Stimulated activated CD8-positive, alpha-beta memory T cell treated with anti-CD3 and anti-CD28 coated beads, Interleukin-12 subunit alpha, Interleukin-12 subunit beta, amount 100 ng/mL, for 1 hour (primary cell): ENCODE measurements around the gene DYNLL2.
"Not testable (repeated sequence)": the region's sequence is repeated elsewhere in the genome, so short reads cannot be mapped to it uniquely, and the experiment has no call there.

Experiments used
- DNase-seq: peaks from one replicate; pipeline ENCODE4 v3.0.0-alpha.2; 2020; ENCODE audit warnings: low read depth

DYNLL2 gene

DNA sequence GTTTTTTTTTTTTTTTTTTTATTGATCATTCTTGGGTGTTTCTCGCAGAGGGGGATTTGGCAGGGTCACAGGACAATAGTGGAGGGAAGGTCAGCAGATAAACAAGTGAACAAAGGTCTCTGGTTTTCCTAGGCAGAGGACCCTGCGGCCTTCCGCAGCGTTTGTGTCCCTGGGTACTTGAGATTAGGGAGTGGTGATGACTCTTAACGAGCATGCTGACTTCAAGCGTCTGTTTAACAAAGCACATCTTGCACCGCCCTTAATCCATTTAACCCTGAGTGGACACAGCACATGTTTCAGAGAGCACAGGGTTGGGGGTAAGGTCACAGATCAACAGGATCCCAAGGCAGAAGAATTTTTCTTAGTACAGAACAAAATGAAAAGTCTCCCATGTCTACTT lies 10.0 kb upstream of the DYNLL2 start:
- not testable (repeated sequence) for DNase-seq

DNA sequence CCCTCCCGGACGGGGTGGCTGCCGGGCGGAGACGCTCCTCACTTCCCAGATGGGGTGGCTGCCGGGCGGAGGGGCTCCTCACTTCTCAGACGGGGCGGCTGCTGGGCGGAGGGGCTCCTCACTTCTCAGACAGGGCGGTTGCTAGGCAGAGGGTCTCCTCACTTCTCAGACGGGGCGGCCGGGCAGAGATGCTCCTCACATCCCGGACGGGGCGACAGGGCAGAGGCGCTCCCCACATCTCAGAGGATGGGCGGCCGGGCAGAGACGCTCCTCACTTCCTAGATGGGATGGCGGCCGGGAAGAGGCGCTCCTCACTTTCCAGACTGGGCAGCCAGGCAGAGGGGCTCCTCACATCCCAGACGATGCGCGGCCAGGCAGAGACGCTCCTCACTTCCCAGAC lies 8.8 kb upstream of the DYNLL2 start:
- not testable (repeated sequence) for DNase-seq

DNA sequence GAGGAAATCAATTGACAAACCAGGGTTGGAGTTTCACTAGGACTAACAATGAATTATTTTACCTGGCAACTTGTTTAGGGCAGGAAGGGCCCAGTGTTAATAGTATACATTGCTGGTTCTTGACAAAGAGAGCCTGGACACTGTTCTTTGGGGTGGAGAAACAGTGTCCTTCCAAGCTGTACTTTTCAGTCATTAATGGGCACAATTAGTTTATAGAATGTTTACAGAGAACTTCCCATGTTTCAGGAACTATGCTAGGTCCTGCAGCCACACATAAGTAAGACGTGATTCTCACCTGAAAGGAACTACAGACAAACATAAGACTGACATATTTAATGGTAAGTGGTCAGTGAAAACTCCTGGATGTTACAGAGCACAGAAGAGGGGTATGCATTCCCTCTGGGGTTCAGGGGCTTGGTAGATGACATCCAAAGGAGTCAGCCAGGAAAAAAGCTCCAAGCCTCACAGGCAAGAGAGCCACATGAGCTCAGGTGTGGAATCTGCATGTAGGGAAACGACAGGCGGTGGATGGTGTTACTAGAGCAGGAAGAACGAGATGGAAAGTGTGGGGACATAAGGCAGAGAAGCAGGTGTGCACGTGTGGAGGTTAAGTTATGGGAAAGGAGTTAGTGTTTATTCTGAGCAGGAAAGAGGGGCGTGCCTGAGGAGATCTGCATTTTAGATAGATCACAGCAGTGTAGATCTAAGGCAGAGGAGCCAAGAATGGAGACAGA lies 3.8 kb upstream of the DYNLL2 start:
- no peak for DNase-seq

DNA sequence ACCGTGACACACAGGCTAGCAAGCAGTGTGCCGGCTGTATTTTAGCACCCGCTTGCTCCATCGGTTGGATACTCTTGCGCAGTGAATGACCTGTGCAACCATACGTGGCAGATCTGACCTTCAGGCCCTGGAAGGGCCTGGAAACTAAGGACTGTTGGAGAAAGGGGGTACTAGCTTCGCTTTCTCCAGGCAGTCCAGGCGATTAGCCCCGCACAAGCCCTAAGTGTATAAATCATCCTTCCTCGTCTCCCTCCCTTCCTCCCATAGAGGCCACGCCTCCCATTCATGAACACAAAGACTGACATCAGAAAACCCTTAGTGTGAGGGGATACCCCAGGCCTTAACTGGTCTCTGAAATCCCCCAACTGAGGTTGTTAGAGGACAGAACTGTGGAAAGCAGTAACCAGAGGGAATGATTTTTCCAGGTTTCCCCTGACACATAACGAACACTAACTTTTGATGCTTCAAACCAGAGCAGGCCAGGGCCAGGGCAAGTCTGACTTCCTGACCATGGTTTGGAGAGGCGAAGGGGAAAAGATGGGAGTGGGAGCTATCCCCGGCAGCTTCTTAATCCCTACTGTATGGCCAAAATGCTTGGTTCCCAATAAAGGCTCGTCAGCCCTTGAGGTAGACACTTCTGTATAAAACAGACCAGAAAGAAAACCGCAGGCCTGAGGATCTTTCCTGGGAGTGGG lies 1.4 kb upstream of the DYNLL2 start:
- no peak for DNase-seq

DNA sequence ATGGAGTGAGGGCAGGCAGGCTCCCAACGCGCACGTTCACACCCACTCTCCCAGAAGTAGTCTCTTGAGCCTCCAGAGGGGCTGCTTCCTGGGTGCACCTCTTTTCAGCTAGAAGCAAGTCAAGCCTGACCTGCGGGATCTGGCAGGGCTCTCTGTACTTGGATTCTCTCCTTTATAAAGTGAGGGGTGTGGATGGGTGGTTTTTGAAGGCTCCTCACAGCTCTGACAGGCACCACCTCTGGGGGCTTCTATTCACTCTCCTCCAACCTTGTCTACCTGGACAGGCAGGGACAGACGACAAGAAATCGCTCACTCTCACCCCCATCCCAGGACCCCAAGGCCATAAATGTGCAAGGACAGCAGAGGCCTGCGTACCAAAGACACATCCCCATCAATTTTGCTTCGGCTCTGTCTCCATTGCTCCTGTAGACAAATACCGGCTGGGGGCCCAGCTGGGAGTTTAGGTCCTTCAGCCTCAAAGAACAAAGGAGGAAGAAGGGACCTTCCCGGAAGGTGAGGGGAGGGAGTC lies 814 bp upstream of the DYNLL2 start:
- no peak for DNase-seq

DNA sequence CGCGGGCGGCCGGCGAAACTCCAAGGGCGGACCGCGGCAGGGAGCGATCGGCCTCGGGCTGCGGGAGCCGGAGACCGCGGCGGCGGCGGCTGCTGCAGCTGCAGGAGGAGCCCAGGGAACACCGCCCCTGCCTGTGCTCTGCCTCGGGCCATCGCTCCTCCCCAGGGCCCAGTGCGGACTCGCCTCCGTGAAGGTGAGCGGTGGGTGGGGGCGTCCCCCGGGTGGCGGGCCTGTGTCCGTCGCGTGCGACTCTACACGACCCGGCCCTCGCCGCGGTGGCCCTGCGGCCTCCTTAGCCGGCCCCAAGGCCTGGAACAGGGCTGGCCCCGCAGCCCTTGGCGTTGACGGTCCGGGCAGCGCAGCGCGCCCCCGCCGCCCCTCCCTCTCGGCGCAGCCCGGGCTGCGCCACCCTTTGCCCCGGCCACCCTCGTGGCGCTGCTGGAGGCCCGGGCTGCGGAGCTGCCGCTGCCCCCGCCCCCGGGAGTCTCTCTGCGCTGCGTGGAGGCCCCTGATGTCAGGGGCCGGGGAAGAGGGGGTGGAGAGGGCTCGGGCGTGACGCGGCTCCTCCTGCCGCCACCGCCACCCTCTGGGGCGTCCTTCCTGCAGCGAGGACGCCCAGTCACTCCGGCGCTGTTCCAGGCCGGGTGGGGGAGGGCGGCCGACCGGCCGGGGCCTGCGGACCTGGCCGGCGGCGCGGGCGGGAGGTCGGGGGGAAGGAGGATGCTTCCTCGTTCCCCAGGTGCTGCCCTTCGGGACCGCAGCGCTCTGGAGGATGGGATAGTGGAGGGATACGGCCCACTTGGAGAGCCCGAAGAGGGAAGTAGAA lies 485 bp downstream of the DYNLL2 start:
- peak; percentile 41 for DNase-seq

DNA sequence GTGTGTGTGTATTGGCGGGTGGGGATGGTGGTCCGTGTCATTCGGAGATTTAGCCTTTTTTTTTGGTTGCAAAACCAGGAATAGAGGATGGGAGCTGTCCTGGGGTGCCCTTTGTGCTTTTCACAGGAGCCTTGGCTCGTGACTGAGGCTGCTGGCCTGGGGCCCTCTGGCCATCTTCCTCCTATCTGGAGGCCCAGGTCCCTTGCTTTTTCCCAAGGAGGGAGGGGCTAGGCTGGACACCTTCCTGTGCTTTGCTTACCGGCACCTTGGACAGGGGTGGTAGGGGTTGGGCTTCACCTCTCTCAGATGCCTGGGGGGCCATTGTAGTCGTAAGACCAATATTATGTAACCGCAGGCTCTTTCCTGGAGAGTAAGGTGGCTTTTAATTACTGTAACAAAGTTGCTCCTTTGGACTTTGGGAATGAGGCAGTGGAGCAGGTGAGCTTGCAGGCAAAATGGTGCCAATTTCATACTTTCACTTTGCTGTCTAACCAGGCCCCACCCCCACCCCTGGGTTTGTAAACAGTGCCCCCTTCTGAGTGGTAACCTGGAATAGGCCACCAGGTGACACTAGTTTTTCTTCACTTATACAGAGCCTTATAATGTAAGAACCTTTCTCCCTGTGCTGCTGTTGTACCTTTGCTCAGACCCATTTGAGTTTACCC lies 1.2 kb downstream of the DYNLL2 start:
- DNase-seq = peak; percentile 6

DNA sequence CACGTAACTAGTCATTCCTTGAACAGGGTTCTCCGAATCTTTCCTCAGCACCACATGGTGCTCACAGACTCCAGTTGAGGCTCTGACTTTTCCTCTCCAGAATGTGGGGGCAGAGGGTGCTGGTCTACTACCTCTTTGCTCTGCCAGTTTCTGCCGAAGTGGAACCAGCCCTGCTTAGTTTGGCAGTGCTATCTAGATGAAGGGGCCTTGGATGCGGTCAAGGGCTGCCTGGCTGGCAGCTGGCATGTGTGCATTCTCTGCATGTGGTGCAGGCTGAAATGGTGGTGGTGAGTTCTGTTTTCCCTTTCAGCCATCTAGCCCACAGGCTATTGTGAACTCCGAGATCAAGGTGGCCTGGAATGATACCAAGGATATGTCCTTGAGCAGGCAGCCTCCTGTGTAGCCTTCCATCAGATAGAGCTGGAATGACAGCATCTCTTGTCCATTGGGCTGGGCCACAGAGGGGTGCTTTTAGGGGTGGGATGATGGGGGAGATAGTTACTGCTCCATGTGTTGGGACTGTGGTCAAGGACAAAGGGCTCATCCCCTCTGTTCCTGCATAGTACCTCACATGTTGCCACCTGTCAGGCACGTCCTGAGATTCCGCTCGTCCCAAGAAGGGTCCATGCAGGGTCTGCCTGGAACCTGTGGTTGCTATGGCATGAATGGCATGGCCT lies 2.0 kb downstream of the DYNLL2 start:
- DNase-seq = no peak

DNA sequence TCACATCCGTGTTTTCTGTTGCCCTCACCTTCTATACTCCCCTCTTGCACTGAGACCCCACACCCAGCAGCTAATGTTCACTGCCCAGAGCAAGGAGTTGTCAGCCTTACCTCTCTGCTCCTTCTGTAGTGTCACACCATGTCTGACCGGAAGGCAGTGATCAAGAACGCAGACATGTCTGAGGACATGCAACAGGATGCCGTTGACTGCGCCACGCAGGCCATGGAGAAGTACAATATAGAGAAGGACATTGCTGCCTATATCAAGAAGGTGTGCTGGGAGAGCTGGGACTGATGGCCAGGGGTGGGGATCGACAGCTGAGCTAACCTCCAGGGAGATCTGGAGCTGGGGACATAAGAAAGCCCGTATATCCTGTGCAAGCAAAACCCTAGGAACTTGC lies 3.7 kb downstream of the DYNLL2 start:
- DNase-seq = no peak

DNA sequence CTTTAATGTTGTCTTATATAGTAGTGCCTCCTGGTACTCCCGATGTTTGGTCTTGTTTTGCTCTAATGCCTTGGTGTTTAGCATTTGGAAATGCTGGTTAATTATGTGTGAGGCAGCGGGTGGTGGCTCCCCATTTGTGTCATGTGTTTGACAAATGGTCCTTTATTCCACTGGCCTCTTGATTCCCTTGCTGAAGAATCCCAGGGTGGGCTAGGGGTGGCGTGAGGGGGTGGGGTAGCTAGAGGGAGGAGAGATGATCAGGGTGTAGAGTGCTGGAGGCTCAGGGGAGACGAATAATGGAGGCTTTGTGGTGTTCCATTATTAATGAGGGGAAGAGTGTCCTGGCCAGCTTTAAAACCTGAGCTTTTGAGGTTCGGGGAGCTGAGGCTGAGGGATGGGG lies 5.4 kb downstream of the DYNLL2 start:
- no peak for DNase-seq

DNA sequence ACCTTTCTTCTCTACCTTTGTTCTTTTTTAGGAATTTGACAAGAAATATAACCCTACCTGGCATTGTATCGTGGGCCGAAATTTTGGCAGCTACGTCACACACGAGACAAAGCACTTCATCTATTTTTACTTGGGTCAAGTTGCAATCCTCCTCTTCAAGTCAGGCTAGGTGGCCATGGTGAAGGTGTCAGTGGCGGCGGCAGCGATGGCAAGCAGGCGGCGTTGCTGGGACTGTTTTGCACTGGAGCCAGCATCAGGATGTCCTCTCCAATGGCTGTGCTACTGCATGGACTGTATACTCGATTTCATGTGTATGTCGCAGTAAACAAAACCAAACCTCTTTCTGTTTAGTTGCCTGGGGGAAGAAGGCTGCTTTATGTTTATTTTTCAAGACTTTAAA lies 5.9 kb downstream of the DYNLL2 start:
- DNase-seq = no peak

DNA sequence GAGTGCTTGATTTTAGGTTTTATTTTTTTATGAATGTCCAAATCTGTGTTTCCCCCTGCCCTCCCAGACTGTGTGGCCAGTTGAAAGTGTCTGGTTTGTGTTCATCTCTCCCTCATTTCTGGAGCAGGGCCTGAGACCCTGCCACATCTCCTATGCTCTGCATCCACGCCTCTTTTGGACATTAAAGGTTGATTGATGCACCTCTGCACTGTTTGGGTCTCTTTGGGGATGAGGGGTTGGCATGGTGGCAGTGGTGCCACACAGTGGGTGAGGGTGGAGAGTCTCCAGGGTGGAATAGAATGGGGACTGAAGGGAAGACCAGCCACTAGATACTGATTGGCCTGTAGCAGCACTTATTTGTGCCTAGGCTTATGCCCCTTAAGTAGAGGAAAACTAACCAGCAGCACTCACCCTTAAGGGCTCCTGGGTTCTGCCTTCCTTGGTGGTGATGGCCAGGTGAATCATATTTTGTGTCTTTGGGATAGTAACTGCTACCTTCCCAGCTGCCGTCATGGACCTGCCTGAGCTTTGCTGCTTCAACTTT lies 7.9 kb downstream of the DYNLL2 start:
- DNase-seq = no peak

DNA sequence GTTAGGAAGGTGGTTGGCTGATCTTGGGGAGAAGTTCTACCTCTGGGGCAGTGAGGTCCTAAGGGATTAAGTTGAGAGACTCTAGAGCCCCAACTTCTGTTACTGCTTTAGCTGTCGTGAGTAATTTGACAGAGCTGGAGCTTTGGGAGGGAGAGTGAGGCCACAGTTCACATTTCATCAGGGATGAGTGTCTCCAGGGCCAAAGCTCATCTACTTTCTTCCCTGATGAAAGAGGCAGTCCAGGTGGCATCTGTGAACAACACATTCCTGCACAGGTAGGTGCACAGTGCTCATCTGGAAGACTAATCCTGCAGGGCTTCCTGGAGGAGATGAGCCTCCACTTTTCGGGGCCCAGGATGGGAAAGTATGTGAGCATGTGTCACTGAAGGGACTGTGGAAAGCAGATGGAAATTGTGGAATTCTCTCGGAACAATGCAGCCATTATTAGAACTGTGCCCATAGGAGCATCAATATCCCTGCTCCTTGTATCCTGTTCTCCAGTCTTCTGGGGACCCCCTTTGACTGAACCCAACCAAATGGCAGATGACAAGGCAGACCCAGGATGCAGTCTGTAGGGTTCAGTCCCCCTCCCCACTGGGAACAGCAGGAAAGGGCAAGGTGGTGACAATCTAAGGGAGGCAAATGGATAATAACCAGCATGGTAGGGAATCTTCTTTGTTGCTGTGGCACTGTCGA lies 9.0 kb downstream of the DYNLL2 start:
- DNase-seq = no peak

DNA sequence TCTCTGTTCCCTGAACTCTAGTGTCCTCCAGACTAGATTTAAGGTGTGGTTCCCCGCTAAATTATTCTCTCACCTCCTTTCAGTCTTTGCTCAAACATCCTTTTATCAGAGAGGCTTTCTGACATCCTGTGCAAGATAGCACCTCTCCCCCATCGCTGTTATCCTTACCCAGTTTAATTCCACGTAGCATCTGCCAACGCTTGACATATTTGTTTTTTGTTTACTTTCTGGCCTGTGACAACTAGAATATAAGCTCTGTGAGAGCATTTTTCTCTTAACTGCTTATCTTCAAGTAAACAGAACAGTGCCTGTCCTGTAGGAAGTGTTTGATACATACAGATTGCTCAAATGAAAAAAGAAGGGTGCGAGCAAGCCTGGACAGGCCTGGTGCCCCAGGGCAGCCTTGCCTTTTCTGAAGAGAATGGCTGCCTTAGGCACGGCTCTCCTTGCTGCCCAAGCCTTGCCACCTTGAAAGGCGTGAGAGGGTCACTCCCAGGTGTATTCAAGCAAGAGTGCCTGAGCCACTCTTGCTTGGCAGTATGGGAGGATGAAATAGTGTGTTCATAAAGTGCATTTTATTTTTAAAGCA lies 9.7 kb downstream of the DYNLL2 start:
- DNase-seq = no peak

DNA sequence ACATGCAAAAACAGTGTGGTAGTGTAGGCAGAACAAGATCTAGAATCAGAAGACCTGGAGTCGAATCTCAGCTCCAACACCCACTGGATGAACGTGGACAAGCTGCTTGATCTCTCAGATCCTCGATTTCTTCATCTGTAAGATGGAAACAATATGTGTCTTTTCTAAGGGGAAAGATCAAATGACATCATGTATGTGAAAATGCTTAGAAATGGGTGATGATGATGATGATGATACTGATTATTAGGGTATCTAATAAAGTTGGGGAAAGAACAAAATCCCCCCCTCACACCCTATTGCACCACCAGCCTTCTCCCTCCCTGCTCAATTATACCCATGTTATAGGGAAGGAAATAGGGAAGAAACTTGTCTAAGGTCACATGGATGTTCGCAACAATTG lies 10.9 kb downstream of the DYNLL2 start:
- DNase-seq = no peak

DNA sequence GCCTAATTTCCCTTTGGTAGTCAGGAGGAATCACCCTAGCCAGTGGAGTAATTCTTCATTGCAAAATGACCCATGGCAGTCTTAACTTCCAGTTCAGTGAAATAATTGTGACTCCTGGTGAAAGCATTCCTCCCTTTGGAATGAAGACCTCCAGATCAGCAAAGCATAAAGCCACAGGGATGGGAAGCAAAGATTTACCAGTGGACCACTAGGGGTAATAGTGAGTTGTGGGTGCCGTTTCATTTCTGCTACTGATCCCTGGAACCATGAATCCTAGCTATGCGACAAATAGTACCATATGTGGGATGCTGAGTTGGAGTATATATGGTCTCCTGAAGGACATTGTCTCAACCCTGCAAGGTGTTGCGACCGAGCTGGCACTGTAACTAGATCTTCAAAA lies 13.7 kb downstream of the DYNLL2 start:
- no peak for DNase-seq

DNA sequence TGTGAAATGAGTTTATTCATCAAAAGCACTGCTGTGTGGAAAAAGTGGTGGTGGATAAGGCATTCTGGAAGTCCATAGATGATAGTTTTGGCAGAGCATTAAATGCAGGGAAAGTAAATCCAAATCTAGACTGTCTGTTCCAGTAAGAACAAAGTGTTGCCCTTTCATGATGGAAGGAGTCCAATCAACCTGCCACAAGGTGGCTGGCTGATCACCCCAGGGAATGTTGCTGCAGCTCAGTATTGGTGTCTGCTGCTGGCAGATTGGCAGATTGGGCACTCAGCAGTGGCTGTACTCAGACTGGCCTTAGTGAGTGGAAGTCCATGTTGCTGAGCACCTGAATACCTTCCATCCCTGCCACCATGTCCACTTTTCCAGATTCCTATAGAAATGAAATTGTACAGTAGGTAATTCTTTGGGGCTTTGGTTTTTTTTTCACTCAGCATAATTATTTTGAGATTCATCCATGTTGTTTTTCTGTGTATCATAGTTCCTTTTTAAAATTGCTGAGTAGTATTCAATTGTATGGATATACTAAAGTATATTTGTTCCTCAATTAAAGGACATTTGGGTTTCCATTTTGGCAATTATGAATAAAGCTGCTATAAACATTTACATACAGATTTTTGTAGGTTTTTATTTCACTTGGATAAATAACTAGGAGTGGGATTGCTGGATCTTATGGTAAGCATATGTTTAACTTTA lies 14.3 kb downstream of the DYNLL2 start:
- no peak for DNase-seq

DNA sequence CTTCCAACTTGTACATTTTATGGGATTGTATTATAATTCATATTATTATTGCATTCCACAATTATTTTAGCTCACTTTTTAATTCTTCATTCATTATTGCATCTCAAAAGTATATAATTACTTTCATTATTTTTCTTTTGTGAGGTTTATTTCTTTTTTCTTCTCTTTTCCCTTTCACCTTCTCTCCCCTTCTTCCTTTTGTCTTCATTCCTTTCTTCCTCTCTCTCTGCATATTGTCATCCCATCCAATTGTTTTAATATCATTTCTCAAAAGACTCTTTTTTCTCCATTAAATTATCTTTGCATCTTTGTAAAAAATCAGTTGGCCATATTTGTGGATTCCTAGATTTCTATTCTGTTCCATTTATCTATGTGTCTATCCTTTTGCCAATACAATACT lies 17.3 kb downstream of the DYNLL2 start:
- DNase-seq = no peak

DNA sequence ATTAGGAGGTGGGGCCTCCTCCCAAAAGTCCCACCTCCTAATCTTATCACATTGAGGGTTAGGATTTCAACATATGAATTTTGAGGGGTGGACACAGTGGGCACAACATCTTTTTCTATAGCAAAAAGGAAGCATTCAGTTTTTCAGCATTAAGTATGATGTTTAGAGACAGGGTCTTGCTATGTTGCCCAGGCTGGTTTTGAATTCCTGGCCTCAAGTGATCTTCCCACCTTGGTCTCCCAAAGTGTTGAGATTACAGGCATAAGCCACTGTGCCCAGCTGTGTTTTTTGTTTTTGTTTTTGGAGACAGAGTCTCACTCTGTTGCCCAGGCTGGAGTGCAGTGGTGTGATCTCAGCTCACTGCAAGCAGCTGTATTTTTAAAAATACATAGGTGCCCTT lies 18.7 kb downstream of the DYNLL2 start:
- DNase-seq = not testable (repeated sequence)

DNA sequence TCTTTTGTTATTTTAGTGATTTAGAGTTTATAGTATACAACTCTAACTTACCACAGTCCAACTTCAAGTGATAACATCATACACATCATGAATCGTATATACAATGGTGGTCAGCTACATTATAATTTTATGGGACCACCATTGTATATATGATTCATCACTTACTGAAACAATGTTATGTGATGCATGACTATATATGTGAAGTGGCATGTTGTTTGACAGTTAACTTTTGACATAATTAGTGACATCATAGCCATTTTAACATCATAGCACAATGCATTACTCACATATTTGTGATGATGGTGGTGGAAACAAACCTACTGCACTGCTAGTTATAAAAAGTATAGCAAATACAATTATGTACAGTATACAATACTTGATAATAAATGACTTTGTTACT lies 21.9 kb downstream of the DYNLL2 start:
- DNase-seq = no peak
